Body of pancreas (tissue), 4 donors: ENCODE data around the gene TRUB1.

ENCODE experiments used
- CTCF ChIP-seq, 7 experiments: fragments of 450-650 bp in 4 of 7; fragments of 200-600 bp in 3 of 7; sonication (generic) in 3 of 7; IDR thresholded peaks; one replicate each; pipeline ENCODE4 v1.5.1; 2016 to 2019; ENCODE audit warnings: antibody characterized with exemption in 7 of 7
- POLR2A ChIP-seq, 3 donors: fragments of 450-650 bp; IDR thresholded peaks; one replicate each; pipeline ENCODE4 v1.6.1; 2016; ENCODE audit warnings: antibody characterized with exemption in 3 of 3, mild to moderate bottlenecking in 2 of 3

GRCh38 chr10:114938856-114939193, 830 bp downstream of the TRUB1 start:
- TF ChIP-seq POLR2A (IDR thresholded peaks at IDR 0.05) (no peak), CTCF (IDR thresholded peaks at IDR 0.05) (no peak)
